IMR-90 (cell line): Measurements from ENCODE around the gene TP73. TPM values are rescaled to one million over a fixed set of nuclear protein-coding genes. Genes with fewer than 3 reads are reported as not detected.

Experiments
- ATAC-seq: fragments of 200-7000 bp; cut with Tn5 transposase; 2 replicates; pipeline ENCODE4 v1.9.1; 2020; ENCODE audit warnings: low read depth, mild to moderate bottlenecking, moderate library complexity
- BruUV-seq: library from RNA; stranded (reverse); fragments of 400-500 nt; replicated peaks from 2 replicates; lab custom pipeline; 2021; lab: Mats Ljungman, UMichigan
- CTCF ChIA-PET: fragments of 300-600 bp; formaldehyde crosslinking; extraction: SDS; loops from one replicate; lab custom pipeline; 2021; ENCODE audit warnings: antibody characterized with exemption; lab: Yijun Ruan, JAX
- POLR2A ChIA-PET: fragments of 300-600 bp; sonication (Branson Sonifier 250); formaldehyde crosslinking; loops from one replicate; lab custom pipeline; 2022; ENCODE audit warnings: antibody characterized with exemption; ENCODE audit not compliant: unreplicated experiment; lab: Charles Lee
- DNase-seq: peaks from one replicate; pipeline ENCODE4 v3.0.0; 2013
- H2AFZ ChIP-seq: replicated peaks from 2 replicates; pipeline ENCODE3; 2013; ENCODE audit warnings: low read length, mild to moderate bottlenecking; ENCODE audit not compliant: poor library complexity
- H2AK5ac ChIP-seq: 2 replicates; pipeline ENCODE4 v1.6.1; 2013; ENCODE audit warnings: low read depth, low read length, inconsistent platforms
- H2AK9ac ChIP-seq: replicated peaks from 2 replicates; pipeline ENCODE3; 2013; ENCODE audit warnings: mild to moderate bottlenecking, low read depth, low read length, moderate library complexity; ENCODE audit not compliant: poor library complexity
- H2BK120ac ChIP-seq: 2 replicates; pipeline ENCODE4 v1.6.1; 2013; ENCODE audit warnings: low read depth, low read length, inconsistent platforms
- H2BK15ac ChIP-seq: 3 replicates; pipeline ENCODE4 v1.6.1; 2013; ENCODE audit warnings: low read depth, low read length, inconsistent platforms
- H2BK20ac ChIP-seq: 2 replicates; pipeline ENCODE4 v1.6.1; 2013; ENCODE audit warnings: low read depth, mild to moderate bottlenecking, inconsistent platforms, low read length, moderate library complexity
- H2BK5ac ChIP-seq: 2 replicates; pipeline ENCODE4 v1.6.1; 2013; ENCODE audit warnings: mild to moderate bottlenecking, low read depth, low read length, inconsistent platforms; ENCODE audit not compliant: poor library complexity, severe bottlenecking
- H3K14ac ChIP-seq: replicated peaks from 2 replicates; pipeline ENCODE4 v1.6.1; 2013; ENCODE audit warnings: low read depth, low read length, inconsistent platforms
- H3K18ac ChIP-seq: 2 replicates; pipeline ENCODE4 v1.6.1; 2013; ENCODE audit warnings: low read depth, low read length, control low read depth
- H3K23ac ChIP-seq: 2 replicates; pipeline ENCODE4 v1.6.1; 2013; ENCODE audit warnings: low read depth, low read length, inconsistent platforms
- H3K27ac ChIP-seq: 2 replicates; pipeline ENCODE4 v1.5.1; 2013; ENCODE audit warnings: mild to moderate bottlenecking, control low read depth, low read length; ENCODE audit not compliant: insufficient read depth
- H3K27me3 ChIP-seq: 2 replicates; pipeline ENCODE4 v1.6.1; 2013; ENCODE audit warnings: low read length; ENCODE audit not compliant: control insufficient read depth, insufficient read depth
- H3K36me3 ChIP-seq: 2 replicates; pipeline ENCODE4 v1.6.1; 2013; ENCODE audit warnings: low read length, mixed read lengths; ENCODE audit not compliant: control insufficient read depth, insufficient read depth
- H3K4ac ChIP-seq: 2 replicates; pipeline ENCODE4 v1.6.1; 2013; ENCODE audit warnings: low read depth, low read length, inconsistent platforms
- H3K4me1 ChIP-seq: 2 replicates; pipeline ENCODE4 v1.6.1; 2013; ENCODE audit warnings: low read length, mixed read lengths; ENCODE audit not compliant: control insufficient read depth, insufficient read depth
- H3K4me2 ChIP-seq: 2 replicates; pipeline ENCODE4 v1.6.1; 2013; ENCODE audit warnings: low read depth, mild to moderate bottlenecking, control low read depth, low read length, moderate library complexity
- H3K4me3 ChIP-seq: 2 replicates; pipeline ENCODE4 v1.5.1; 2013; ENCODE audit warnings: low read depth, mild to moderate bottlenecking, control low read depth, low read length, moderate library complexity; ENCODE audit not compliant: insufficient read depth
- H3K56ac ChIP-seq: 2 replicates; pipeline ENCODE4 v1.6.1; 2013; ENCODE audit warnings: low read length, inconsistent platforms; ENCODE audit not compliant: insufficient read depth; ENCODE audit errors: extremely low read depth
- H3K79me1 ChIP-seq, 2 experiments: 2 replicates each; pipeline ENCODE4 v1.6.1; 2013; ENCODE audit warnings: low read length in 2 of 2, inconsistent platforms in 1 of 2, low read depth in 1 of 2
- H3K9ac ChIP-seq: 2 replicates; pipeline ENCODE4 v1.6.1; 2013; ENCODE audit warnings: low read depth, low read length, control low read depth
- H3K9me1 ChIP-seq: 2 replicates; pipeline ENCODE4 v1.6.1; 2013; ENCODE audit warnings: low read length, inconsistent platforms; ENCODE audit not compliant: insufficient read depth
- H3K9me3 ChIP-seq: 2 replicates; pipeline ENCODE4 v1.6.1; 2013; ENCODE audit warnings: low read length; ENCODE audit not compliant: control insufficient read depth, insufficient read depth
- H4K20me1 ChIP-seq: 2 replicates; pipeline ENCODE4 v1.6.1; 2013; ENCODE audit warnings: low read length, inconsistent platforms; ENCODE audit not compliant: insufficient read depth
- H4K5ac ChIP-seq: 2 replicates; pipeline ENCODE4 v1.6.1; 2013; ENCODE audit warnings: mild to moderate bottlenecking, low read depth, low read length, control low read depth
- H4K8ac ChIP-seq, 2 experiments: 2 replicates each; pipeline ENCODE4 v1.6.1; 2013; ENCODE audit warnings: low read depth in 2 of 2, low read length in 2 of 2, control low read depth in 1 of 2, inconsistent platforms in 1 of 2
- H4K91ac ChIP-seq: 2 replicates; pipeline ENCODE4 v1.6.1; 2013; ENCODE audit warnings: low read depth, low read length, inconsistent platforms; ENCODE audit not compliant: insufficient read depth
- BHLHE40 ChIP-seq: fragments of 150-350 bp; IDR thresholded peaks from 2 replicates; pipeline ENCODE4 v1.6.1; 2016; ENCODE audit warnings: mild to moderate bottlenecking, low read depth, low read length
- CEBPB ChIP-seq: IDR thresholded peaks from 2 replicates; pipeline ENCODE4 v1.6.1; 2012; ENCODE audit warnings: low read depth, low read length, improper control_type of control experiment
- CHD1 ChIP-seq: IDR thresholded peaks from 2 replicates; pipeline ENCODE4 v1.6.1; 2012; ENCODE audit warnings: low read depth, low read length, improper control_type of control experiment
- FOS ChIP-seq: fragments of 150-350 bp; IDR thresholded peaks from 2 replicates; pipeline ENCODE4 v1.6.1; 2016; ENCODE audit warnings: low read depth, low read length
- MAFK ChIP-seq: IDR thresholded peaks from 2 replicates; pipeline ENCODE4 v1.6.1; 2012; ENCODE audit warnings: low read depth, low read length, improper control_type of control experiment
- MAZ ChIP-seq: IDR thresholded peaks from 2 replicates; pipeline ENCODE4 v1.6.1; 2012; ENCODE audit warnings: low read depth, mild to moderate bottlenecking, low read length, improper control_type of control experiment, moderate library complexity, borderline replicate concordance
- MXI1 ChIP-seq: IDR thresholded peaks from 2 replicates; pipeline ENCODE4 v1.6.1; 2012; ENCODE audit warnings: low read depth, mild to moderate bottlenecking, low read length, moderate library complexity, borderline replicate concordance
- NFE2L2 ChIP-seq: fragments of 150-350 bp; IDR thresholded peaks from 2 replicates; pipeline ENCODE4 v1.6.1; 2016; ENCODE audit warnings: low read depth, mild to moderate bottlenecking, low read length
- POLR2A ChIP-seq: IDR thresholded peaks from 2 replicates; pipeline ENCODE4 v1.6.1; 2012; ENCODE audit warnings: mild to moderate bottlenecking, low read depth, low read length
- RAD21 ChIP-seq: IDR thresholded peaks from 2 replicates; pipeline ENCODE4 v1.6.1; 2012; ENCODE audit warnings: low read length, improper control_type of control experiment
- RCOR1 ChIP-seq: IDR thresholded peaks from 2 replicates; pipeline ENCODE4 v1.6.1; 2012; ENCODE audit warnings: mild to moderate bottlenecking, low read length, improper control_type of control experiment; ENCODE audit not compliant: insufficient replicate concordance
- RFX5 ChIP-seq: IDR thresholded peaks from 2 replicates; pipeline ENCODE4 v1.8.0; 2012; ENCODE audit warnings: low read depth, mild to moderate bottlenecking, low read length, moderate library complexity
- SMC3 ChIP-seq: fragments of 150-350 bp; IDR thresholded peaks from 2 replicates; pipeline ENCODE4 v1.6.1; 2016; ENCODE audit warnings: low read depth, mild to moderate bottlenecking, antibody characterized with exemption, low read length, moderate library complexity
- WGBS, 2 experiments: methylation state at CpG; one replicate each; pipeline versions ENCODE4 v1.1.5 to v1.1.7; 2013; ENCODE audit warnings: missing lambda C conversion rate in 2 of 2; ENCODE audit not compliant: insufficient read length in 1 of 2; ENCODE audit errors: extremely low coverage in 2 of 2; 5-methylcytosine and 5-hydroxymethylcytosine counted together
- dilution Hi-C: fragments of 300-500 bp; cut with HindIII; formaldehyde crosslinking; loops from one replicate; pipeline ENCODE4 v1.14.3; 2018; ENCODE audit warnings: low sequenced_read_pairs; ENCODE audit not compliant: unreplicated experiment
- in situ Hi-C: fragments of 300-500 bp; cut with MboI; formaldehyde crosslinking; loops from 3 replicates; pipeline ENCODE4 v1.14.3; 2019; ENCODE audit warnings: low sequenced_read_pairs, inconsistent platforms, mixed read lengths
- intact Hi-C: fragments of 100-400 bp; cut with micrococcal nuclease; formaldehyde crosslinking; loops from 2 replicates; pipeline ENCODE4 v1.10.0; 2022
- polyA plus RNA-seq, 3 experiments: library from polyadenylated mRNA; depleted of rRNA; stranded (reverse); fragments of >200 nt; gene quantifications; 2 replicates each; pipeline ENCODE4 v1.2.3, GENCODE V29; 2012; ENCODE audit warnings: low replicate concordance in 1 of 3
- total RNA-seq: library from RNA; depleted of rRNA; stranded (reverse); fragments of >200 nt; gene quantifications from 2 replicates; pipeline ENCODE4 v1.2.3, GENCODE V29; 2012
- TF ChIP-seq, protein P1 (sequence below): conservative IDR thresholded peaks from 2 replicates; pipeline ENCODE4 v1.5.1; 2012; ENCODE audit warnings: mild to moderate bottlenecking, low read depth, low read length, improper control_type of control experiment
- TF ChIP-seq, protein P2 (sequence below): fragments of 150-350 bp; IDR thresholded peaks from 2 replicates; pipeline ENCODE4 v1.6.1; 2017; ENCODE audit warnings: mild to moderate bottlenecking, antibody characterized with exemption, low read length, low read depth

Gene TP73
- total and polyA plus RNA-seq, 2 of the 4 experiments (the other 2 are of a cell fraction), result not detected

DNA sequence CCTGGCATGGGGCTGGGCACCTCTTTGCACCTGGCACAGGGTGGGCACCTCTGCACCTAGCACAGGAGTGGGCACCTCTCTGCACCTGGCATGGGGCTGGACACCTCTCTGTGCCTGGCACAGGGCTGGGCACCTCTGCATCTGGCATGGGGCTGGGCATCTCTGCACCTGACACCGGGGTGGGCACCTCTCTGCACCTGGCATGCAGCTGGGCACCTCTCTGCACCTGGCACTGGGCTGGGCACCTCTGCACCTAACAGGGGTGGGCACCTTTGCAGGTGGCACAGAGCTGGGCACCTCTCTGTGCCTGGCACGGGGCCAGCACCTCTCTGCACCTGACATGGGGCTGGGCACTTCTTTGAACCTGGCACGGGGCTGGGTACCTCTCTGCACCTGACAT lies 70.5 kb downstream of the TP73 start:
- Histone ChIP-seq H3K56ac (no peak overlapping the region), H3K18ac (no peak overlapping the region), H3K23ac (no peak overlapping the region), H3K14ac (no peak overlapping the region), H4K5ac (no peak overlapping the region), H2AK9ac (no peak overlapping the region), H3K4ac (no peak overlapping the region), H3K79me1 (no peaks in the 10 kb centered on the region), H3K4me1 (no peaks in the 10 kb centered on the region), H4K20me1 (no peaks in the 10 kb centered on the region), H2BK15ac (no peak overlapping the region), H2AK5ac (no peak overlapping the region), H3K36me3 (no peaks in the 10 kb centered on the region), H3K27me3 (peaks cover 7% of the 10 kb centered on the region), H3K9ac (no peak overlapping the region), H3K27ac (no peak overlapping the region), H2BK20ac (no peak overlapping the region), H4K91ac (no peak overlapping the region), H3K4me3 (no peak overlapping the region), H2BK5ac (no peak overlapping the region), H2AFZ (no peak overlapping the region), H4K8ac (no peak overlapping the region), H3K9me1 (no peaks in the 10 kb centered on the region), H3K4me2 (no peak overlapping the region), H3K9me3 (no peaks in the 10 kb centered on the region), H2BK120ac (no peak overlapping the region)
- WGBS, 2 experiments, result 45% methylated on average over 3 of the region's 3 CpGs; no CpG with 5 or more reads in 1 of the 2 experiments
- dilution Hi-C loops (no loop called here), in situ Hi-C loops (no loop called here), intact Hi-C loops (loop anchor here (5.0 to 10.0 kb wide), 3 partner anchors 158 to 271 kb away; partner anchors contain the start of gene ARHGEF16)
- no peak for DNase-seq
- ATAC-seq, result no peak
- ChIA-PET POLR2A (no interaction called here), CTCF (no interaction called here)
- no peak for TF ChIP-seq CHD1
- TF ChIP-seq RFX5, result no peak
- no peak for TF ChIP-seq NFE2L2
- no peak for TF ChIP-seq RAD21
- no peak for TF ChIP-seq MAFK
- TF ChIP-seq, protein P1, sequence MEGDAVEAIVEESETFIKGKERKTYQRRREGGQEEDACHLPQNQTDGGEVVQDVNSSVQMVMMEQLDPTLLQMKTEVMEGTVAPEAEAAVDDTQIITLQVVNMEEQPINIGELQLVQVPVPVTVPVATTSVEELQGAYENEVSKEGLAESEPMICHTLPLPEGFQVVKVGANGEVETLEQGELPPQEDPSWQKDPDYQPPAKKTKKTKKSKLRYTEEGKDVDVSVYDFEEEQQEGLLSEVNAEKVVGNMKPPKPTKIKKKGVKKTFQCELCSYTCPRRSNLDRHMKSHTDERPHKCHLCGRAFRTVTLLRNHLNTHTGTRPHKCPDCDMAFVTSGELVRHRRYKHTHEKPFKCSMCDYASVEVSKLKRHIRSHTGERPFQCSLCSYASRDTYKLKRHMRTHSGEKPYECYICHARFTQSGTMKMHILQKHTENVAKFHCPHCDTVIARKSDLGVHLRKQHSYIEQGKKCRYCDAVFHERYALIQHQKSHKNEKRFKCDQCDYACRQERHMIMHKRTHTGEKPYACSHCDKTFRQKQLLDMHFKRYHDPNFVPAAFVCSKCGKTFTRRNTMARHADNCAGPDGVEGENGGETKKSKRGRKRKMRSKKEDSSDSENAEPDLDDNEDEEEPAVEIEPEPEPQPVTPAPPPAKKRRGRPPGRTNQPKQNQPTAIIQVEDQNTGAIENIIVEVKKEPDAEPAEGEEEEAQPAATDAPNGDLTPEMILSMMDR, result no peak
- TF ChIP-seq POLR2A, result no peak
- TF ChIP-seq BHLHE40, result no peak
- TF ChIP-seq RCOR1, result no peak
- no peak for TF ChIP-seq FOS
- TF ChIP-seq, protein P2, sequence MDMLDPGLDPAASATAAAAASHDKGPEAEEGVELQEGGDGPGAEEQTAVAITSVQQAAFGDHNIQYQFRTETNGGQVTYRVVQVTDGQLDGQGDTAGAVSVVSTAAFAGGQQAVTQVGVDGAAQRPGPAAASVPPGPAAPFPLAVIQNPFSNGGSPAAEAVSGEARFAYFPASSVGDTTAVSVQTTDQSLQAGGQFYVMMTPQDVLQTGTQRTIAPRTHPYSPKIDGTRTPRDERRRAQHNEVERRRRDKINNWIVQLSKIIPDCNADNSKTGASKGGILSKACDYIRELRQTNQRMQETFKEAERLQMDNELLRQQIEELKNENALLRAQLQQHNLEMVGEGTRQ, result no peak
- no peak for TF ChIP-seq CEBPB
- TF ChIP-seq SMC3, result no peak
- TF ChIP-seq MAZ, result no peak
- TF ChIP-seq MXI1, result no peak
- no TSS peak for BruUV-seq
